Testis (tissue), 3 donors: ENCODE results near the gene DNM1L. TPM values are rescaled to one million over a fixed set of nuclear protein-coding genes. Genes with fewer than 3 reads are reported as not detected.
"Not testable (repeated sequence)": the region's sequence is repeated elsewhere in the genome, so short reads cannot be mapped to it uniquely, and the experiment has no call there.

Experiments used
- DNase-seq: peaks from one replicate; pipeline ENCODE4 v3.0.0-alpha.2; 2019
- H3K27ac ChIP-seq, 2 donors: fragments of 200-600 bp; sonication (generic); one replicate each; pipeline ENCODE4 v1.5.1; 2019
- H3K27me3 ChIP-seq: fragments of 200-600 bp; sonication (generic); one replicate; pipeline ENCODE4 v1.5.1; 2019
- H3K36me3 ChIP-seq: fragments of 200-600 bp; sonication (generic); one replicate; pipeline ENCODE4 v1.5.1; 2017; ENCODE audit warnings: low read depth; ENCODE audit errors: missing control alignments
- H3K4me1 ChIP-seq: fragments of 200-600 bp; sonication (generic); one replicate; pipeline ENCODE4 v1.5.1; 2019
- H3K4me3 ChIP-seq, 2 donors: fragments of 200-600 bp; sonication (generic); one replicate each; pipeline ENCODE4 v1.5.1; 2017 to 2019
- H3K9me3 ChIP-seq: fragments of 200-600 bp; sonication (generic); one replicate; pipeline ENCODE4 v1.5.1; 2017
- CTCF ChIP-seq, 3 experiments: fragments of 450-650 bp in 2 of 3; fragments of 200-600 bp in 1 of 3; sonication (generic) in 1 of 3; IDR thresholded peaks; one replicate each; pipeline ENCODE4 v1.5.1; 2016 to 2019; ENCODE audit warnings: antibody characterized with exemption in 3 of 3, mild to moderate bottlenecking in 2 of 3, moderate library complexity in 1 of 3
- POLR2A ChIP-seq: fragments of 450-650 bp; IDR thresholded peaks from one replicate; pipeline ENCODE4 v1.6.1; 2017; ENCODE audit warnings: antibody characterized with exemption, mild to moderate bottlenecking, moderate library complexity
- WGBS, 2 donors: methylation state at CpG; one replicate each; pipeline ENCODE4 v1.1.5; 2018; 5-methylcytosine and 5-hydroxymethylcytosine counted together
- intact Hi-C: fragments of 100-400 bp; cut with DNase I; formaldehyde crosslinking; loops from one replicate; pipeline ENCODE4 v1.15.1; 2023; ENCODE audit warnings: low total_unique reads
- polyA plus RNA-seq: library from polyadenylated mRNA; stranded (reverse); fragments of 350-450 nt; fragmentation: Illumina TruSeq; extraction: RNeasy Lipid Tissue Mini Kit (QIAGEN cat#74804); gene quantifications from one replicate; pipeline ENCODE4 v1.2.3, GENCODE V29; 2014; ENCODE audit warnings: low read depth, low replicate concordance; ENCODE audit not compliant: insufficient read depth
- total RNA-seq, 2 donors: library from RNA; depleted of rRNA; stranded (reverse); fragments of >200 nt; gene quantifications; one replicate each; pipeline ENCODE4 v1.2.3, GENCODE V29; 2016

Gene DNM1L
- total and polyA plus RNA-seq, 3 donors from 2014 or later, result 64.9 to 92.4 (median 75.5) TPM

GRCh38 chr12:32714772-32715171 lies 35.7 kb downstream of the DNM1L start:
- Histone ChIP-seq H3K4me1 (no peaks in the 10 kb centered on the region), H3K36me3 (no peaks in the 10 kb centered on the region), H3K9me3 (no peaks in the 10 kb centered on the region), H3K27me3 (no peaks in the 10 kb centered on the region), H3K4me3 (no peak overlapping the region), H3K27ac (no peak overlapping the region)
- WGBS, 2 donors, result 85 to 97% methylated on average over 4 of the region's 4 CpGs
- DNase-seq, result no peak
- no peak for TF ChIP-seq POLR2A
- no peak for TF ChIP-seq CTCF (IDR thresholded peaks at IDR 0.05)
- intact Hi-C loops, result no loop called here

GRCh38 chr12:32718926-32719325 lies 39.8 kb downstream of the DNM1L start:
- no peak overlapping the region for H3K4me3 ChIP-seq
- H3K36me3 ChIP-seq, result no peaks in the 10 kb centered on the region
- H3K9me3 ChIP-seq, result no peaks in the 10 kb centered on the region
- H3K27ac ChIP-seq, result no peak overlapping the region
- no peak for DNase-seq
- H3K4me1 ChIP-seq, result no peaks in the 10 kb centered on the region
- intact Hi-C loops, result no loop called here
- no peak for TF ChIP-seq POLR2A
- no peak for TF ChIP-seq CTCF (IDR thresholded peaks at IDR 0.05)
- WGBS, 2 donors, result 93 to 97% methylated on average over 2 of the region's 2 CpGs
- no peaks in the 10 kb centered on the region for H3K27me3 ChIP-seq

- intact Hi-C loops, result not testable (repeated sequence)
Measured at GRCh38 chr12:32725308-32725707, 46.2 kb downstream of the DNM1L start.

GRCh38 chr12:32726286-32726685 lies 47.2 kb downstream of the DNM1L start:
- Histone ChIP-seq H3K4me1 (no peaks in the 10 kb centered on the region), H3K27ac (no peak overlapping the region), H3K4me3 (no peak overlapping the region), H3K27me3 (no peaks in the 10 kb centered on the region), H3K36me3 (no peaks in the 10 kb centered on the region), H3K9me3 (no peaks in the 10 kb centered on the region)
- WGBS, 2 donors, result 98 to 100% methylated on average over 2 of the region's 2 CpGs
- intact Hi-C loops, result no loop called here
- DNase-seq, result no peak
- TF ChIP-seq CTCF (IDR thresholded peaks at IDR 0.05) (no peak), POLR2A (no peak)

More at GRCh38 chr12:32725308-32725707, 46.2 kb downstream of the DNM1L start:
- 96 to 100% methylated on average over 3 of the region's 3 CpGs for WGBS, 2 donors
- not testable (repeated sequence) for DNase-seq, H3K27ac ChIP-seq, H3K36me3 ChIP-seq, H3K4me1 ChIP-seq, H3K27me3 ChIP-seq, H3K4me3 ChIP-seq, H3K9me3 ChIP-seq

- intact Hi-C loops, result no loop called here
- WGBS, 2 donors, result 88 to 89% methylated on average over 3 of the region's 3 CpGs
- DNase-seq, result no peak
Measured at GRCh38 chr12:32727237-32727636, 48.1 kb downstream of the DNM1L start.

More at GRCh38 chr12:32727237-32727636, 48.1 kb downstream of the DNM1L start:
- TF ChIP-seq POLR2A, result no peak
- no peak for TF ChIP-seq CTCF (IDR thresholded peaks at IDR 0.05)
- no peaks in the 10 kb centered on the region for H3K9me3 ChIP-seq
- H3K27ac ChIP-seq, result no peak overlapping the region
- H3K4me1 ChIP-seq, result no peaks in the 10 kb centered on the region
- H3K4me3 ChIP-seq, result no peak overlapping the region
- H3K27me3 ChIP-seq, result no peaks in the 10 kb centered on the region
- no peaks in the 10 kb centered on the region for H3K36me3 ChIP-seq
